Measurements from ENCODE around the gene FIBIN. TPM values are rescaled to one million over a fixed set of nuclear protein-coding genes. Genes with fewer than 3 reads are reported as not detected.
"Not testable (repeated sequence)": the region's sequence is repeated elsewhere in the genome, so short reads cannot be mapped to it uniquely, and the experiment has no call there.

Gene FIBIN
- total RNA-seq, 3 donors from 2014 or later, result not detected

GRCh38 chr11:26963764-26964163, 30.1 kb upstream of the FIBIN start:
- Mint-ChIP-seq H3K27me3 (ENCODE audit: low read depth) (no peaks in the 10 kb centered on the region), H3K9me3 (no peaks in the 10 kb centered on the region), H3K4me1 (ENCODE audit: low read depth) (no peaks in the 10 kb centered on the region), H3K4me3 (no peak overlapping the region), H3K36me3 (ENCODE audit: insufficient read depth) (no peaks in the 10 kb centered on the region)
- no peak for DNase-seq
- no peak for ATAC-seq

DNA sequence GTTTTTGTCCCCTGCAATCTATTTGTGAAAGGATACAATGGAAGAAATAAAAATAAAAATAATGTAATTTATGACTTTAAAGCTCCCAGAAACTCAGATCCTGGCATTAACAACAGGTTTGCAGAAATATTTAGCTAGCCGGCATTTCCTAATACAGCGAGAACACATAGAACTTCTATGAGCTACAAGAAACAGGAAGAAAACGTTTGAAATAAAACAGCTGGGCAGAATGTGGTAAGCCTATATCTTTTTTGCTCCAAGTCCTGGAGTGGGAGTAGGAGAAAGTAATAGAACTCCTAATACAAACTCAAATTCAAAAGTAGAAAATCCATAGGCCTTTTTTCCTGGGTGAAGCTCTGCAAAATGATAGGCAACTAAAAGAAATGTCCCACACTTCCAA, 29.6 kb upstream of the FIBIN start:
- Mint-ChIP-seq H3K36me3 (ENCODE audit: insufficient read depth) (no peaks in the 10 kb centered on the region), H3K27me3 (ENCODE audit: low read depth) (no peaks in the 10 kb centered on the region), H3K9me3 (no peaks in the 10 kb centered on the region), H3K4me1 (ENCODE audit: low read depth) (no peaks in the 10 kb centered on the region), H3K4me3 (no peak overlapping the region)
- ATAC-seq (no peak), DNase-seq (no peak)

GRCh38 chr11:26964847-26965485, 28.9 kb upstream of the FIBIN start:
- H3K27me3 Mint-ChIP-seq (ENCODE audit: low read depth); H3K36me3 Mint-ChIP-seq (ENCODE audit: insufficient read depth); DNase-seq; ATAC-seq; H3K4me3 Mint-ChIP-seq; H3K9me3 Mint-ChIP-seq; H3K4me1 Mint-ChIP-seq (ENCODE audit: low read depth): not testable (repeated sequence)

DNA sequence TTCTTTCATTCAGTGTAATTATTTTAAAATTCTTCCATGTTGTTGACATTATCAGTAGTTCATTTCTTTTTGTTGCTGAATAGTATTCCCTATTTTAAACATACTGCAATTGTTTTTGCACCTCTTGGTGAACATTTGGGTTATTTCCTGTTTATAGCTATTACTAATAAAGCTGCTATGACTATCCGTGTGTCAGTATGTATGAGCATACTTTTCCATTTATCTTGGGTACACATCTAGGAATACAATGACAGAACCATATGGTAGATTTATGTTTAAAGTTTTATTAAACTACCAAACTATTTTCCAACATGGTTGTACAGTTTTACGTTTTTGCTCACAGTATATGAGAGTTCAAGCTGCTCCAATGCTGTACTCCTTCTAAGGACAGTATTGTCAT, 22.0 kb upstream of the FIBIN start:
- H3K4me1 Mint-ChIP-seq (ENCODE audit: low read depth), result no peaks in the 10 kb centered on the region
- no peaks in the 10 kb centered on the region for H3K36me3 Mint-ChIP-seq (ENCODE audit: insufficient read depth)

DNA sequence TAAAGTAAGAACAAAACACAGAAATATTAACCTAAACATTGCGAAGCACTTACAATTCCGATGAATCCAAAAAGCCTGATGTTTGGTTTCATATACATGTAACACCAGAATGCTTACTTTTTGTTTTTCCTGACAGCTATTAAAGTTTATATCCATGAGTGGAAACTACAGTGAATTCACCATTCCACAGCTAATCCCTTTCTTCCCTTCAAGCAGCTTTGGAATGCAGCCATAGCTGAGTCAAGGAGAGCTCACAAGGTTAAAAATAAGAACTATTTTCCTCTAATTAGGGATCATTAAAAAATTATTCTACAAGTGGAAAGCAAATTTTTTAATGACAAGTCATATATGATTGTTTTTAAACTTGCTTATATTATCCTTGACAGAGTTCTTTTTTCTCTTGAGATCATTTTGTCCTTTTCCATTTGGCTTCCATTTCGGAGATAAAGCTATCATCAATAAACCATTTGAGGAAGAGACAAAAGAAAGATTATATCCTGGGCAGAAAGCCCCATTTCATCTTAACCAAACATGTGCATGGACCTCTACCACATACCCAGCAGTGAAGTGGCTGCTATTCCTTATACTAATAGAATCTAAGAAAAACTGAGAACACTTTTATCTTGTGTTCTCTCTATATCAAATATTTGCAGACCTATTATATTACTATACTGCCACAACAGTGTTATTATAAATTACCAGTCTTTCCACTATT, 19.7 kb upstream of the FIBIN start:
- no peaks in the 10 kb centered on the region for H3K4me1 Mint-ChIP-seq (ENCODE audit: low read depth)
- ATAC-seq, result no peak
- peaks cover 7% of the 10 kb centered on the region for H3K9me3 Mint-ChIP-seq
- H3K36me3 Mint-ChIP-seq (ENCODE audit: insufficient read depth), result no peaks in the 10 kb centered on the region
- H3K27me3 Mint-ChIP-seq (ENCODE audit: low read depth), result no peaks in the 10 kb centered on the region
- H3K4me3 Mint-ChIP-seq, result no peak overlapping the region
- no peak for DNase-seq

More for the DNA sequence above, 22.0 kb upstream of the FIBIN start:
- DNase-seq, result no peak
- Mint-ChIP-seq H3K9me3 (no peaks in the 10 kb centered on the region), H3K27me3 (ENCODE audit: low read depth) (no peaks in the 10 kb centered on the region), H3K4me3 (no peak overlapping the region)
- no peak for ATAC-seq

- H3K4me3 Mint-ChIP-seq, result no peak overlapping the region
- no peaks in the 10 kb centered on the region for H3K36me3 Mint-ChIP-seq (ENCODE audit: insufficient read depth)
- no peaks in the 10 kb centered on the region for H3K4me1 Mint-ChIP-seq (ENCODE audit: low read depth)
Measured at GRCh38 chr11:26974996-26975395, 18.9 kb upstream of the FIBIN start.

DNA sequence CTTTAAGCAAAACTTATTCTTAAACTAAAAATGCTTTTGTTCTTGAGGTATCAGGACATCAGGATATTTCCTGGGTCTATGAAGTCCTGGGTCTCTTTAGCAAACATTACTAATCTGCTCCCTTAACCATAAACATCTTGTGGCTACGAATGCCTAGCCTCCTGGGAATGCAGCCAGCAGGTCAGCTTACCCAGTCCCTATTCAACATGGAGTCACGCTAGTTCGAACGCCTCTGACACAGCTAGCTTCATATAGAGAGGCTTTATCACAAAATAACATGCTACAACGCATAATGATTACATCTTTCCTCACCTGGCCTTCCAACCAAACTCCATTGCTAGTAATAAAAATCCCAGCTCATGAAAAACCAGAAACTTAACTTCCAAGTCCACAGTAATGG, 17.5 kb upstream of the FIBIN start:
- H3K9me3 Mint-ChIP-seq, result peaks cover 11% of the 10 kb centered on the region
- ATAC-seq (no peak), DNase-seq (no peak)
- H3K36me3 Mint-ChIP-seq (ENCODE audit: insufficient read depth), result no peaks in the 10 kb centered on the region
- no peak overlapping the region for H3K4me3 Mint-ChIP-seq
- H3K27me3 Mint-ChIP-seq (ENCODE audit: low read depth), result no peaks in the 10 kb centered on the region
- no peaks in the 10 kb centered on the region for H3K4me1 Mint-ChIP-seq (ENCODE audit: low read depth)

More at GRCh38 chr11:26974996-26975395, 18.9 kb upstream of the FIBIN start:
- DNase-seq (no peak), ATAC-seq (no peak)
- H3K9me3 Mint-ChIP-seq, result peaks cover 11% of the 10 kb centered on the region
- no peaks in the 10 kb centered on the region for H3K27me3 Mint-ChIP-seq (ENCODE audit: low read depth)

GRCh38 chr11:26977209-26977608, 16.7 kb upstream of the FIBIN start:
- not testable (repeated sequence) for DNase-seq; H3K4me1 Mint-ChIP-seq (ENCODE audit: low read depth); ATAC-seq; H3K27me3 Mint-ChIP-seq (ENCODE audit: low read depth); H3K4me3 Mint-ChIP-seq; H3K36me3 Mint-ChIP-seq (ENCODE audit: insufficient read depth)
- peaks cover 17% of the 10 kb centered on the region for H3K9me3 Mint-ChIP-seq

DNA sequence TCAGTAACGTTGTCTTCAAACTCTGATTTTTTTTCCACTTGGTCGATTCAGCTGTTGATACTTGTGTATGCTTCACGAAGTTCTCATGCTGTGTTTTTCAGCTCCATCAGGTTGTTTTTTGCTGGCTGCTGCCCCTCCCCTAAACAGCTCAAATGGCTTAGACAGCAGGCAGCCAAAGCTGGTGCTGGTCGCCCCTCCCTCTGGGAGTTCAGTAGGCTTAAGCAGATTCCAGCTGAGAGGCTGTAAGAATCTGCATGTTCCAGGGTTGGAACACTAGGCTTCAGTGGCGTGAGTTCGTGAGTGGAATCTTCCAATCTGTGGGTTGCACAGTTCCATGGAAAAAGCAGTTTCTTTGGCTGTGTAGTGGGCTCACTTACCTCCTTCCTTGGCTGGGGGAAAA, 10.3 kb upstream of the FIBIN start:
- H3K4me3 Mint-ChIP-seq, result no peak overlapping the region
- H3K9me3 Mint-ChIP-seq, result peaks cover 23% of the 10 kb centered on the region
- H3K27me3 Mint-ChIP-seq (ENCODE audit: low read depth), result no peaks in the 10 kb centered on the region
- ATAC-seq (no peak), DNase-seq (no peak)
- no peaks in the 10 kb centered on the region for H3K4me1 Mint-ChIP-seq (ENCODE audit: low read depth)
- no peaks in the 10 kb centered on the region for H3K36me3 Mint-ChIP-seq (ENCODE audit: insufficient read depth)

- Mint-ChIP-seq H3K36me3 (ENCODE audit: insufficient read depth) (no peaks in the 10 kb centered on the region), H3K4me1 (ENCODE audit: low read depth) (no peaks in the 10 kb centered on the region), H3K9me3 (peaks cover 16% of the 10 kb centered on the region), H3K4me3 (no peak overlapping the region), H3K27me3 (ENCODE audit: low read depth) (no peaks in the 10 kb centered on the region)
- DNase-seq (no peak), ATAC-seq (no peak)
Measured at GRCh38 chr11:26985470-26985869, 8.4 kb upstream of the FIBIN start.

DNA sequence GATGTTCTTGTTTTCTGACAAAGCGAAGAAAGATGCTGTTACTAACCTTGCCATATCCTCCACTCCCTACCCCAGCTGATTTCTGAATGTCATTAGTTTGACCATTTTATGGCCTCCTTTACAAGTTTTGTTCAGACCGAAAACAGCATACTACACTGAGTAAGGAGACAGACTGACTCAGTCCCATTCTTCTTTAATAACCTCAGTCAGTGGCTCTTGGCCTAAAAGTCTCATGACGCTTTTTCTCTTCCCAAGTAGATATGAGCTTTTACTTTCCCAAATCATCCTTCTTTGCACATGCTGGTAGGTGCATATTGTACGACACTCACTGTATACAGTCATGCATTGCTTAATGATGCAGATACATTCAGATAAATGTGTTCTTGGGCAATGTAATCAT, 8.0 kb upstream of the FIBIN start:
- no peaks in the 10 kb centered on the region for H3K36me3 Mint-ChIP-seq (ENCODE audit: insufficient read depth)
- H3K9me3 Mint-ChIP-seq, result peaks cover 16% of the 10 kb centered on the region
- no peak for ATAC-seq
- H3K4me3 Mint-ChIP-seq, result no peak overlapping the region
- H3K4me1 Mint-ChIP-seq (ENCODE audit: low read depth), result no peaks in the 10 kb centered on the region
- H3K27me3 Mint-ChIP-seq (ENCODE audit: low read depth), result no peaks in the 10 kb centered on the region
- no peak for DNase-seq

GRCh38 chr11:26987272-26987671, 6.6 kb upstream of the FIBIN start:
- H3K27me3 Mint-ChIP-seq (ENCODE audit: low read depth), result no peaks in the 10 kb centered on the region
- ATAC-seq, result no peak
- no peaks in the 10 kb centered on the region for H3K4me1 Mint-ChIP-seq (ENCODE audit: low read depth)
- no peak overlapping the region for H3K4me3 Mint-ChIP-seq
- DNase-seq, result no peak
- H3K36me3 Mint-ChIP-seq (ENCODE audit: insufficient read depth), result no peaks in the 10 kb centered on the region
- peaks cover 12% of the 10 kb centered on the region for H3K9me3 Mint-ChIP-seq

DNA sequence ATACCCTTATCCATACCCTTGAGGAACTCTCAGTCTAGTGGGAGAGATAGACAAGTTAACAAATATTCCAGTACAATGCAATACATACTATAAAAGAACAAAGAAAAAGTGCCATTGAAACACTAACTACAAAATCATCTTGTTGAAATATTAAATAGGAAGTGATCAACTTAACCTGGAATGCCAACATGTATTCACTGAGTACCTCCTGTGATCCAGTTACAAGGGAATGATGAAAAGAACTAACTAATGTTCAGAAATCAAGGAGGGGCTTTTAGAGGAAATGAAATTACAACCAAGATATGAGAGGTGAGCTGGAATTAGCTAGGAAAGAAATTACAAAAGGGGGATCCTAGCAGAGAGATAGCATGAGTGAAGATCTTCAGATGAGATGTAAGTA, 6.2 kb upstream of the FIBIN start:
- Mint-ChIP-seq H3K4me3 (no peak overlapping the region), H3K9me3 (peaks cover 12% of the 10 kb centered on the region), H3K27me3 (ENCODE audit: low read depth) (no peaks in the 10 kb centered on the region), H3K36me3 (ENCODE audit: insufficient read depth) (no peaks in the 10 kb centered on the region), H3K4me1 (ENCODE audit: low read depth) (no peaks in the 10 kb centered on the region)
- ATAC-seq (no peak), DNase-seq (no peak)

DNA sequence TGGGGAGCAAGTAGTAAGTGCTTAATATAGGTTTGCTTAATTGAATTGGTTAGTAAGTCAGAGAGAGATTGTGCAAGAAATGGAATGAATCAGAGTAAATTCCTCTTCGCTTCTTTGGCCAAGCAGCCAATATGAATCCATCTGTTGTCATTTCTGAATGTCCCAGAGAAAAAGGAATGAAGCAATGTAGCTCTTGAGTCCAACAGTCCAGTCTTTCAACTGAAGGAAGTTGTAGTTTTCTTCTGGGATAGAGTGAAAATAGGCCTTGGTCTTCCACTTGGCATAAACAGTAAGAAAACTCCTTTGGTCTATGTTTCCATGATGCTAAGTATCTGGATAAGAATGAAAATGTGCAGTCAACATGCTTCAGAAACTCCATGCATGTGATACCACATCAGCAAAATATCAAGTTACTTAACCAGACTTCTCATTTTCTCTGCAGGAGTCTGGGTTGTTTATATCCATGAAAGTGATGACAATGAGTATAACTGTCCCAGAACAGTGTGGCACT, 1.8 kb upstream of the FIBIN start:
- peaks cover 3% of the 10 kb centered on the region for H3K27me3 Mint-ChIP-seq (ENCODE audit: low read depth)
- no peaks in the 10 kb centered on the region for H3K4me1 Mint-ChIP-seq (ENCODE audit: low read depth)
- no peak for ATAC-seq
- peaks cover 2% of the 10 kb centered on the region for H3K9me3 Mint-ChIP-seq
- no peaks in the 10 kb centered on the region for H3K36me3 Mint-ChIP-seq (ENCODE audit: insufficient read depth)
- no peak overlapping the region for H3K4me3 Mint-ChIP-seq
- DNase-seq, result no peak

- Mint-ChIP-seq H3K36me3 (ENCODE audit: insufficient read depth) (no peaks in the 10 kb centered on the region), H3K27me3 (ENCODE audit: low read depth) (peaks cover 3% of the 10 kb centered on the region), H3K4me1 (ENCODE audit: low read depth) (no peaks in the 10 kb centered on the region), H3K9me3 (peaks cover 2% of the 10 kb centered on the region), H3K4me3 (no peak overlapping the region)
- DNase-seq (no peak), ATAC-seq (no peak)
Measured at GRCh38 chr11:26994631-26995095, 751 bp downstream of the FIBIN start.

Measured in activated T-cell treated with anti-CD3 and anti-CD28 coated beads, Interleukin-2, amount 50 U/mL, for 4 hours (primary cell).